GM23248 (cell line): ENCODE data around the gene IL1RAPL2.
"Not testable (repeated sequence)": the region's sequence is repeated elsewhere in the genome, so short reads cannot be mapped to it uniquely, and the experiment has no call there.

Experiments
- EZH2 ChIP-seq: fragments of 200-600 bp; sonication (generic); IDR thresholded peaks from 2 replicates; pipeline ENCODE4 v1.6.1; 2018; ENCODE audit warnings: antibody characterized with exemption, mild to moderate bottlenecking; ENCODE audit not compliant: insufficient read depth, poor library complexity, severe bottlenecking
- EZH2phosphoT487 ChIP-seq: fragments of 200-600 bp; sonication (generic); IDR thresholded peaks from 2 replicates; pipeline ENCODE4 v1.6.1; 2018; ENCODE audit warnings: antibody characterized with exemption, moderate library complexity, mild to moderate bottlenecking, low read depth; ENCODE audit not compliant: insufficient read depth

DNA sequence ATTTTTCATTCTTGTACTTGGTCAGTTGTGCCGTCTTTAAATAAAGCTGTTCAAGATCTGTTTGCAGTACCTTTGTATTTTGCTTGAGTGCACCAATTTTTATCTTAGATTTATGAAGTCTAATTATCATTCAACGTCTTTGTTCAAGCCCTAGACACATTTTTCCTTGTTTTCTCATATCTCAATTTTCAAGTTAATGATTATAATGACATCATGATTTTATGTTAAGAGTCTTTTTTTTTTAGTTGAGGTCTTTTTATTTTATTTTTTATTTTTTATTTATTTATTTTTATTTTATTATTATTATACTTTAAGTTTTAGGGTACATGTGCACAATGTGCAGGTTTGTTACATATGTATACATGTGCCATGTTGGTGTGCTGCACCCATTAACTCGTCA, 463.0 kb downstream of the IL1RAPL2 start:
- not testable (repeated sequence) for TF ChIP-seq EZH2, EZH2phosphoT487
